Fibroblast of mammary gland (primary cell): ENCODE results near the gene PFKFB3.
"Not testable (repeated sequence)": the region's sequence is repeated elsewhere in the genome, so short reads cannot be mapped to it uniquely, and the experiment has no call there.

Experiments
- DNase-seq: peaks from one replicate; pipeline ENCODE4 v3.0.0-alpha.2; 2010; ENCODE audit warnings: low read depth
- H3K4me3 ChIP-seq: 2 replicates; pipeline ENCODE4 v1.5.1; 2011; ENCODE audit warnings: low read depth, mild to moderate bottlenecking, low read length, moderate library complexity; ENCODE audit not compliant: control insufficient read depth
- CTCF ChIP-seq: conservative IDR thresholded peaks from 2 replicates; pipeline ENCODE4 v1.5.1; 2011; ENCODE audit warnings: low read depth, low read length, inconsistent platforms; ENCODE audit not compliant: control insufficient read depth, insufficient read depth

The PFKFB3 gene

GRCh38 chr10:6292741-6293151, 90.0 kb downstream of the PFKFB3 start:
- no peak for TF ChIP-seq CTCF
- no peak for DNase-seq
- H3K4me3 ChIP-seq, result no peak overlapping the region

- not testable (repeated sequence) for DNase-seq, H3K4me3 ChIP-seq
Measured at GRCh38 chr10:6296425-6296824, 93.7 kb downstream of the PFKFB3 start.

- no peak for DNase-seq
- no peak overlapping the region for H3K4me3 ChIP-seq
- TF ChIP-seq CTCF, result no peak
Measured at GRCh38 chr10:6296828-6297251, 94.1 kb downstream of the PFKFB3 start.

- no peak for TF ChIP-seq CTCF
- no peak for DNase-seq
Measured at GRCh38 chr10:6297522-6297921, 94.8 kb downstream of the PFKFB3 start.

GRCh38 chr10:6297951-6298381, 95.2 kb downstream of the PFKFB3 start:
- no peak for TF ChIP-seq CTCF
- DNase-seq, result peak; percentile 28
- no peak overlapping the region for H3K4me3 ChIP-seq

More at GRCh38 chr10:6297522-6297921, 94.8 kb downstream of the PFKFB3 start:
- H3K4me3 ChIP-seq, result no peak overlapping the region

GRCh38 chr10:6298428-6298827, 95.7 kb downstream of the PFKFB3 start:
- no peak for DNase-seq
- no peak overlapping the region for H3K4me3 ChIP-seq
- TF ChIP-seq CTCF, result no peak

GRCh38 chr10:6299234-6299633, 96.5 kb downstream of the PFKFB3 start:
- DNase-seq, result no peak
- H3K4me3 ChIP-seq, result no peak overlapping the region
- no peak for TF ChIP-seq CTCF
